ENCODE data around the gene GM2A. TPM values are rescaled to one million over a fixed set of nuclear protein-coding genes. Genes with fewer than 3 reads are reported as not detected.

GM2A gene
- total and polyA plus RNA-seq, 2 of the 13 experiments (the other 11 are each of a cell fraction or from before 2014, with no cell fraction given), result 14.6 to 29.6 TPM

DNA sequence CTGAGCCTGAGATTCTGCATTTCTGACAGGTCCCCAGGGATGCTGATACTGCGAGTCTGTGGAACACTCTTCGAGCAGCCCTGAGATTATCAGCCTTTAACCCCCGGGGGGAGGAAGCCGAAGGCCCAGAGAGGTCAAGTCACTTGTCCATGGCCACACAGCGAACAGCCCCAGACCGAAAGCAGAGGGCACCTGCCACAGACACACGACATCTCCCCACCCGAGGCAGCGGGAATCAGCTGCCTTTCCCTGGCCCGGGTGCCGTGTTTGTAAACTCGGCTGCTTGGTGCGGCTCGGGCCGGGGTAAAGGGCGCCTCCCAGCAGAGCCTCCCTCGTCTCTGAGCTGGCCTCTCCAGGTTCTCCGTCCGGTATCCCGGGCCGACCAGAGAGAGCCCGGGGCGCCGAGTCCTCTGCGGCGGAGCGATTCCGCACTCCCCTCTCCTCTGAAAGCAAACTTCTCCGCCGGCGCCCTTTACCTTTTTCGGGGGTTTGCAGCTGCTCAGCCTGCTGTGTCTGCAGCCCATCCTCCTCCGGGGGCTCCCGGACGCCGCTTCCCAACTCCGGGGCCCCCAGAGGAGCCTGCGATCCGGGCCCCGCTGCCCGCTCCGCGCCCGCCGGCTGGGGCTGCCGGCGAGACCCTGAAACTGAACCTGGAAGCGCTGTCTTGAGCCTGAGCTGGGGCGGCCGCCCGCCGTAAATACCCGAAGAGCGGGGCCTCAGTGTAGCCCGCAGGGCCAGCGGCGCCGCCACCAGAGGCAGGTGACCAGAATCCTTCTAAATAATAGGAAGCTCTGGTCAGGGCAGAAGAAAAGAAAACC is 29.3 kb upstream of the GM2A start, which contains the start of gene CCDC69 (continued):
- TF ChIP-seq ATF1 (CRISPR knock-in tag; IDR thresholded peaks at IDR 0.05) (no peak), ZFX (CRISPR knock-in tag; IDR thresholded peaks at IDR 0.05; ENCODE audit: low read depth) (peak; percentile 52; the same call in 1 of the 2 replicates), NCOA1 (CRISPR knock-in tag; IDR thresholded peaks at IDR 0.05) (peak; percentile 70; the same call in 1 of the 2 replicates), ZNF382 (CRISPR knock-in tag; IDR thresholded peaks at IDR 0.05; ENCODE audit: borderline replicate concordance) (no peak), EED (CRISPR knock-in tag; IDR thresholded peaks at IDR 0.05) (no peak), ADNP (CRISPR knock-in tag; IDR thresholded peaks at IDR 0.05) (no peak), PTBP1 (IDR thresholded peaks at IDR 0.05; ENCODE audit: low read depth, low read length, poor library complexity, severe bottlenecking) (peak; percentile 26), TFDP1 (CRISPR knock-in tag; IDR thresholded peaks at IDR 0.05; ENCODE audit: borderline replicate concordance) (no peak), SSRP1 (CRISPR knock-in tag; IDR thresholded peaks at IDR 0.05) (no peak), ZBTB25 (CRISPR knock-in tag; IDR thresholded peaks at IDR 0.05) (no peak), PHF21A (CRISPR knock-in tag; IDR thresholded peaks at IDR 0.05) (peak; percentile 56; the same call in 1 of the 2 replicates), ZNF569 (CRISPR knock-in tag; IDR thresholded peaks at IDR 0.05; ENCODE audit: borderline replicate concordance) (no peak), PRDM10 (CRISPR knock-in tag; IDR thresholded peaks at IDR 0.05; ENCODE audit: low read depth) (no peak), IKZF4 (CRISPR knock-in tag; IDR thresholded peaks at IDR 0.05; ENCODE audit: borderline replicate concordance, low read depth, not compliant biosample characterization) (no peak)
- TF ChIP-seq, protein P1, sequence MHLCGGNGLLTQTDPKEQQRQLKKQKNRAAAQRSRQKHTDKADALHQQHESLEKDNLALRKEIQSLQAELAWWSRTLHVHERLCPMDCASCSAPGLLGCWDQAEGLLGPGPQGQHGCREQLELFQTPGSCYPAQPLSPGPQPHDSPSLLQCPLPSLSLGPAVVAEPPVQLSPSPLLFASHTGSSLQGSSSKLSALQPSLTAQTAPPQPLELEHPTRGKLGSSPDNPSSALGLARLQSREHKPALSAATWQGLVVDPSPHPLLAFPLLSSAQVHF (CRISPR knock-in tag; IDR thresholded peaks at IDR 0.05), result no peak
- TF ChIP-seq, protein P2, sequence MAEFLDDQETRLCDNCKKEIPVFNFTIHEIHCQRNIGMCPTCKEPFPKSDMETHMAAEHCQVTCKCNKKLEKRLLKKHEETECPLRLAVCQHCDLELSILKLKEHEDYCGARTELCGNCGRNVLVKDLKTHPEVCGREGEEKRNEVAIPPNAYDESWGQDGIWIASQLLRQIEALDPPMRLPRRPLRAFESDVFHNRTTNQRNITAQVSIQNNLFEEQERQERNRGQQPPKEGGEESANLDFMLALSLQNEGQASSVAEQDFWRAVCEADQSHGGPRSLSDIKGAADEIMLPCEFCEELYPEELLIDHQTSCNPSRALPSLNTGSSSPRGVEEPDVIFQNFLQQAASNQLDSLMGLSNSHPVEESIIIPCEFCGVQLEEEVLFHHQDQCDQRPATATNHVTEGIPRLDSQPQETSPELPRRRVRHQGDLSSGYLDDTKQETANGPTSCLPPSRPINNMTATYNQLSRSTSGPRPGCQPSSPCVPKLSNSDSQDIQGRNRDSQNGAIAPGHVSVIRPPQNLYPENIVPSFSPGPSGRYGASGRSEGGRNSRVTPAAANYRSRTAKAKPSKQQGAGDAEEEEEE (CRISPR knock-in tag; IDR thresholded peaks at IDR 0.05; ENCODE audit: borderline replicate concordance), result no peak
